HepG2 (cell line): ENCODE data around the gene JPH4. TPM values are rescaled to one million over a fixed set of nuclear protein-coding genes. Genes with fewer than 3 reads are reported as not detected.

Source experiments
- ARNT ChIP-seq: fragments of 450-650 bp; IDR thresholded peaks from 2 replicates; pipeline ENCODE4 v1.6.1; 2017
- ATF1 ChIP-seq: IDR thresholded peaks from 2 replicates; pipeline ENCODE4 v1.6.1; 2016; ENCODE audit warnings: mild to moderate bottlenecking, control low read depth
- KDM2A ChIP-seq: sonication (generic); formaldehyde crosslinking; IDR thresholded peaks from 2 replicates; pipeline ENCODE4 v1.4.0; 2020; ENCODE audit warnings: low read depth, missing genetic modification reagents, borderline replicate concordance
- NFYB ChIP-seq: sonication (generic); formaldehyde crosslinking; IDR thresholded peaks from 2 replicates; pipeline ENCODE4 v1.4.0; 2020; ENCODE audit warnings: missing genetic modification reagents
- POGZ ChIP-seq: sonication (generic); formaldehyde crosslinking; IDR thresholded peaks from 2 replicates; pipeline ENCODE4 v1.4.0; 2020; ENCODE audit warnings: mild to moderate bottlenecking, missing genetic modification reagents
- RARG ChIP-seq: sonication (generic); formaldehyde crosslinking; IDR thresholded peaks from 2 replicates; pipeline ENCODE4 v1.4.0; 2020; ENCODE audit warnings: low read depth, mild to moderate bottlenecking, missing genetic modification reagents
- RNF2 ChIP-seq: fragments of 450-650 bp; conservative IDR thresholded peaks from 2 replicates; pipeline ENCODE4 v1.6.1; 2016; ENCODE audit warnings: low read depth
- TCF12 ChIP-seq, 2 experiments: fragments of 450-650 bp in 1 of 2; sonication (generic) in 1 of 2; formaldehyde crosslinking in 1 of 2; IDR thresholded peaks; 2 replicates each; pipeline versions ENCODE4 v1.6.1 to v1.8.0; 2017 to 2022; ENCODE audit warnings: antibody characterized with exemption in 1 of 2, mild to moderate bottlenecking in 1 of 2, missing genetic modification reagents in 1 of 2, moderate library complexity in 1 of 2
- ZKSCAN8 ChIP-seq: IDR thresholded peaks from 2 replicates; pipeline ENCODE4 v1.6.1; 2016; ENCODE audit warnings: borderline replicate concordance, missing genetic modification reagents, missing compliant biosample characterization
- ZNF839 ChIP-seq: sonication (generic); formaldehyde crosslinking; IDR thresholded peaks from 2 replicates; pipeline ENCODE4 v1.4.0; 2020; ENCODE audit warnings: missing genetic modification reagents, mild to moderate bottlenecking, borderline replicate concordance
- ZNF841 ChIP-seq: sonication (generic); formaldehyde crosslinking; IDR thresholded peaks from 2 replicates; pipeline ENCODE4 v1.8.1; 2023; ENCODE audit warnings: missing genetic modification reagents, borderline replicate concordance
- polyA plus RNA-seq, 8 experiments: library from polyadenylated mRNA; depleted of rRNA in 3 of 8; stranded (reverse) in 7 of 8; unstranded in 1 of 8; fragments of >200 nt; fragmentation: Illumina TruSeq in 4 of 8; extraction: Trizol in 4 of 8; gene quantifications; 2 replicates each; pipeline versions ENCODE4 v1.2.1 to v1.2.3, GENCODE V29; 2011 to 2016; ENCODE audit warnings: low read depth in 4 of 8, missing spikeins in 1 of 8, mixed read lengths in 1 of 8; ENCODE audit not compliant: insufficient read depth in 1 of 8
- total RNA-seq, 5 experiments: library from RNA; depleted of rRNA; stranded (reverse); fragments of >200 nt; fragmentation: Illumina TruSeq; extraction: Trizol; gene quantifications; 2 replicates each; pipeline ENCODE4 v1.2.3, GENCODE V29; 2016; ENCODE audit warnings: low read depth in 1 of 5
- TF ChIP-seq, protein P1 (sequence below): sonication (generic); formaldehyde crosslinking; IDR thresholded peaks from 2 replicates; pipeline ENCODE4 v1.8.0; 2022; ENCODE audit warnings: mild to moderate bottlenecking, missing genetic modification reagents; ENCODE audit not compliant: insufficient replicate concordance
- TF ChIP-seq, protein P2 (sequence below), 2 experiments: IDR thresholded peaks; 2 replicates each; pipeline ENCODE4 v1.6.1; 2011 to 2012; ENCODE audit warnings: low read length in 2 of 2, borderline replicate concordance in 1 of 2, low read depth in 1 of 2, mild to moderate bottlenecking in 1 of 2, moderate library complexity in 1 of 2
- TF ChIP-seq, protein P3 (sequence below): sonication (generic); formaldehyde crosslinking; IDR thresholded peaks from 2 replicates; pipeline ENCODE4 v1.4.0; 2020; ENCODE audit warnings: low read depth, missing genetic modification reagents
- TF ChIP-seq, protein P4 (sequence below): sonication (generic); formaldehyde crosslinking; IDR thresholded peaks from 2 replicates; pipeline ENCODE4 v1.9.0; 2021; ENCODE audit warnings: missing genetic modification reagents, borderline replicate concordance
- TF ChIP-seq, protein P5 (sequence below): IDR thresholded peaks from 2 replicates; pipeline ENCODE4 v1.6.1; 2016; ENCODE audit warnings: low read depth

The JPH4 gene
- total and polyA plus RNA-seq, 2 of the 13 experiments (the other 11 are each of a cell fraction or from before 2014, with no cell fraction given), result 0.08 to 0.22 TPM

DNA sequence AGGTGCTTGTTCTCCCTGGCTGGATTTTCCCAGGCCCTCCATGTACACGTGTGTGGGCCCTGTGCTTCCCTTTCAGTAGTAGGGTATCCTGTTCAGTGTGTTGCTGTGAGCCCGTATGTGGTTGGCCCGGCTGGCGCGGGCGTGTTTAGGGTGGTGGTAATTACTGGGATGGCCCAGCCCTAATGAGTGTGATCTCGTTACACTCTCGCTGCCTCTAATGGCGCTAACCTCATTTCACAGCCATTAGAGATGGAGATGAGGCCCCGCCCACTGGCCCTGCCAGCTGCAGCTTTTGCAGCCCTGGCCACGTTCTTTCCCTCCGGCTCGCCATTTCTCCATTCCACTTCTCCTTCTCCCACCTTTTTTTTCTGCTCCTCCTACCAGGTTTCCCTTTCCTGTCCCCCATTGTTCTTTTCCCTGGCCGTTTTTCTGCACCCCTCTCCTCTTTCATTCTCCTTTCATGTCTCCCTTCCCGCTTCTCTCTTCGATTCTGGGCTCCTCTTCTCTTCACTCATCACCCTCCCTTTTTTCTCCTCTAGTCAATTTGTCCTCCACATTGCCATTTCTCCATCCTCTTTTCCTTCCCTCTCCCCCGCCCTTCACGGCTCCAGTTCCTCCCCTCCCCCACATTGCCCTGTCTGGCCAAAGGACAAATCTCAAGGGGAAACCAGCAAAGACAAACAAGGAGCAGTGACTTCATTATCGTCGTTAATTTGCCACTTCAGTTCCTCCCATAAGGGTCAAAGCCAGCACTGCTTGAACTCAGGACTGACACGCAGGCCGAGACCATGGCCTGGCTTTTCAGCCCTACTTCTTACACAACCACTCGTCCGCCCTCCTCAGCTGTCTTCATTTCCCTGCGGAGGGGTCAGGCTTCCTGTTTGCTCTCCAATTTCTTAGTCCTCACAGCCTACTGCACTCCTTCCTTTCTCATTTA, 33.8 kb downstream of the JPH4 start (continued):
- TF ChIP-seq TCF12 (IDR thresholded peaks at IDR 0.05), result no peak
- TF ChIP-seq TCF12 (CRISPR knock-in tag; IDR thresholded peaks at IDR 0.05), result no peak
- TF ChIP-seq RARG (CRISPR knock-in tag), result no peak
- TF ChIP-seq, protein P1, sequence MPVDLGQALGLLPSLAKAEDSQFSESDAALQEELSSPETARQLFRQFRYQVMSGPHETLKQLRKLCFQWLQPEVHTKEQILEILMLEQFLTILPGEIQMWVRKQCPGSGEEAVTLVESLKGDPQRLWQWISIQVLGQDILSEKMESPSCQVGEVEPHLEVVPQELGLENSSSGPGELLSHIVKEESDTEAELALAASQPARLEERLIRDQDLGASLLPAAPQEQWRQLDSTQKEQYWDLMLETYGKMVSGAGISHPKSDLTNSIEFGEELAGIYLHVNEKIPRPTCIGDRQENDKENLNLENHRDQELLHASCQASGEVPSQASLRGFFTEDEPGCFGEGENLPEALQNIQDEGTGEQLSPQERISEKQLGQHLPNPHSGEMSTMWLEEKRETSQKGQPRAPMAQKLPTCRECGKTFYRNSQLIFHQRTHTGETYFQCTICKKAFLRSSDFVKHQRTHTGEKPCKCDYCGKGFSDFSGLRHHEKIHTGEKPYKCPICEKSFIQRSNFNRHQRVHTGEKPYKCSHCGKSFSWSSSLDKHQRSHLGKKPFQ (CRISPR knock-in tag), result no peak
- TF ChIP-seq, protein P2, sequence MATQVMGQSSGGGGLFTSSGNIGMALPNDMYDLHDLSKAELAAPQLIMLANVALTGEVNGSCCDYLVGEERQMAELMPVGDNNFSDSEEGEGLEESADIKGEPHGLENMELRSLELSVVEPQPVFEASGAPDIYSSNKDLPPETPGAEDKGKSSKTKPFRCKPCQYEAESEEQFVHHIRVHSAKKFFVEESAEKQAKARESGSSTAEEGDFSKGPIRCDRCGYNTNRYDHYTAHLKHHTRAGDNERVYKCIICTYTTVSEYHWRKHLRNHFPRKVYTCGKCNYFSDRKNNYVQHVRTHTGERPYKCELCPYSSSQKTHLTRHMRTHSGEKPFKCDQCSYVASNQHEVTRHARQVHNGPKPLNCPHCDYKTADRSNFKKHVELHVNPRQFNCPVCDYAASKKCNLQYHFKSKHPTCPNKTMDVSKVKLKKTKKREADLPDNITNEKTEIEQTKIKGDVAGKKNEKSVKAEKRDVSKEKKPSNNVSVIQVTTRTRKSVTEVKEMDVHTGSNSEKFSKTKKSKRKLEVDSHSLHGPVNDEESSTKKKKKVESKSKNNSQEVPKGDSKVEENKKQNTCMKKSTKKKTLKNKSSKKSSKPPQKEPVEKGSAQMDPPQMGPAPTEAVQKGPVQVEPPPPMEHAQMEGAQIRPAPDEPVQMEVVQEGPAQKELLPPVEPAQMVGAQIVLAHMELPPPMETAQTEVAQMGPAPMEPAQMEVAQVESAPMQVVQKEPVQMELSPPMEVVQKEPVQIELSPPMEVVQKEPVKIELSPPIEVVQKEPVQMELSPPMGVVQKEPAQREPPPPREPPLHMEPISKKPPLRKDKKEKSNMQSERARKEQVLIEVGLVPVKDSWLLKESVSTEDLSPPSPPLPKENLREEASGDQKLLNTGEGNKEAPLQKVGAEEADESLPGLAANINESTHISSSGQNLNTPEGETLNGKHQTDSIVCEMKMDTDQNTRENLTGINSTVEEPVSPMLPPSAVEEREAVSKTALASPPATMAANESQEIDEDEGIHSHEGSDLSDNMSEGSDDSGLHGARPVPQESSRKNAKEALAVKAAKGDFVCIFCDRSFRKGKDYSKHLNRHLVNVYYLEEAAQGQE (IDR thresholded peaks at IDR 0.05; ENCODE audit: borderline replicate concordance in 1 of 2, low read depth in 1 of 2, low read length in 2 of 2), result no peak
- no peak for TF ChIP-seq NFYB (CRISPR knock-in tag)
- TF ChIP-seq ZNF839 (CRISPR knock-in tag), result no peak
- TF ChIP-seq, protein P3, sequence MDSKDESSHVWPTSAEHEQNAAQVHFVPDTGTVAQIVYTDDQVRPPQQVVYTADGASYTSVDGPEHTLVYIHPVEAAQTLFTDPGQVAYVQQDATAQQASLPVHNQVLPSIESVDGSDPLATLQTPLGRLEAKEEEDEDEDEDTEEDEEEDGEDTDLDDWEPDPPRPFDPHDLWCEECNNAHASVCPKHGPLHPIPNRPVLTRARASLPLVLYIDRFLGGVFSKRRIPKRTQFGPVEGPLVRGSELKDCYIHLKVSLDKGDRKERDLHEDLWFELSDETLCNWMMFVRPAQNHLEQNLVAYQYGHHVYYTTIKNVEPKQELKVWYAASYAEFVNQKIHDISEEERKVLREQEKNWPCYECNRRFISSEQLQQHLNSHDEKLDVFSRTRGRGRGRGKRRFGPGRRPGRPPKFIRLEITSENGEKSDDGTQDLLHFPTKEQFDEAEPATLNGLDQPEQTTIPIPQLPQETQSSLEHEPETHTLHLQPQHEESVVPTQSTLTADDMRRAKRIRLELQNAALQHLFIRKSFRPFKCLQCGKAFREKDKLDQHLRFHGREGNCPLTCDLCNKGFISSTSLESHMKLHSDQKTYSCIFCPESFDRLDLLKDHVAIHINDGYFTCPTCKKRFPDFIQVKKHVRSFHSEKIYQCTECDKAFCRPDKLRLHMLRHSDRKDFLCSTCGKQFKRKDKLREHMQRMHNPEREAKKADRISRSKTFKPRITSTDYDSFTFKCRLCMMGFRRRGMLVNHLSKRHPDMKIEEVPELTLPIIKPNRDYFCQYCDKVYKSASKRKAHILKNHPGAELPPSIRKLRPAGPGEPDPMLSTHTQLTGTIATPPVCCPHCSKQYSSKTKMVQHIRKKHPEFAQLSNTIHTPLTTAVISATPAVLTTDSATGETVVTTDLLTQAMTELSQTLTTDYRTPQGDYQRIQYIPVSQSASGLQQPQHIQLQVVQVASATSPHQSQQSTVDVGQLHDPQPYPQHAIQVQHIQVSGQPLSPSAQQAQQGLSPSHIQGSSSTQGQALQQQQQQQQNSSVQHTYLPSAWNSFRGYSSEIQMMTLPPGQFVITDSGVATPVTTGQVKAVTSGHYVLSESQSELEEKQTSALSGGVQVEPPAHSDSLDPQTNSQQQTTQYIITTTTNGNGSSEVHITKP (CRISPR knock-in tag), result no peak
- no peak for TF ChIP-seq ATF1 (CRISPR knock-in tag)
- no peak for TF ChIP-seq ARNT
- TF ChIP-seq, protein P4, sequence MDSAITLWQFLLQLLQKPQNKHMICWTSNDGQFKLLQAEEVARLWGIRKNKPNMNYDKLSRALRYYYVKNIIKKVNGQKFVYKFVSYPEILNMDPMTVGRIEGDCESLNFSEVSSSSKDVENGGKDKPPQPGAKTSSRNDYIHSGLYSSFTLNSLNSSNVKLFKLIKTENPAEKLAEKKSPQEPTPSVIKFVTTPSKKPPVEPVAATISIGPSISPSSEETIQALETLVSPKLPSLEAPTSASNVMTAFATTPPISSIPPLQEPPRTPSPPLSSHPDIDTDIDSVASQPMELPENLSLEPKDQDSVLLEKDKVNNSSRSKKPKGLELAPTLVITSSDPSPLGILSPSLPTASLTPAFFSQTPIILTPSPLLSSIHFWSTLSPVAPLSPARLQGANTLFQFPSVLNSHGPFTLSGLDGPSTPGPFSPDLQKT (CRISPR knock-in tag), result no peak
- TF ChIP-seq ZNF841 (CRISPR knock-in tag), result no peak
- TF ChIP-seq ZKSCAN8 (CRISPR knock-in tag), result no peak
- no peak for TF ChIP-seq POGZ (CRISPR knock-in tag)
- no peak for TF ChIP-seq RNF2
- no peak for TF ChIP-seq KDM2A
- TF ChIP-seq, protein P5, sequence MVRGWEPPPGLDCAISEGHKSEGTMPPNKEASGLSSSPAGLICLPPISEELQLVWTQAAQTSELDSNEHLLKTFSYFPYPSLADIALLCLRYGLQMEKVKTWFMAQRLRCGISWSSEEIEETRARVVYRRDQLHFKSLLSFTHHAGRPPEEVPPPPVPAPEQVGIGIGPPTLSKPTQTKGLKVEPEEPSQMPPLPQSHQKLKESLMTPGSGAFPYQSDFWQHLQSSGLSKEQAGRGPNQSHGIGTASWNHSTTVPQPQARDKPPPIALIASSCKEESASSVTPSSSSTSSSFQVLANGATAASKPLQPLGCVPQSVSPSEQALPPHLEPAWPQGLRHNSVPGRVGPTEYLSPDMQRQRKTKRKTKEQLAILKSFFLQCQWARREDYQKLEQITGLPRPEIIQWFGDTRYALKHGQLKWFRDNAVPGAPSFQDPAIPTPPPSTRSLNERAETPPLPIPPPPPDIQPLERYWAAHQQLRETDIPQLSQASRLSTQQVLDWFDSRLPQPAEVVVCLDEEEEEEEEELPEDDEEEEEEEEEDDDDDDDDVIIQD, result no peak
